GM18505 (cell line): ENCODE measurements around the gene TOGARAM1.

Experiments
- ATAC-seq: cut with Tn5 transposase; IDR thresholded peaks from one replicate; pipeline ENCODE4 v1.9.1; 2021; ENCODE audit not compliant: unreplicated experiment
- POLR2A ChIP-seq: IDR thresholded peaks from 4 replicates; pipeline ENCODE4 v1.6.1; 2011; ENCODE audit warnings: borderline replicate concordance; ENCODE audit not compliant: insufficient read depth, insufficient read length; ENCODE audit errors: extremely low read depth

Gene TOGARAM1

GRCh38 chr14:44981198-44981597 is 19.2 kb downstream of the TOGARAM1 start:
- no peak for TF ChIP-seq POLR2A
- no peak for ATAC-seq

- no peak for TF ChIP-seq POLR2A
- no peak for ATAC-seq
Measured at GRCh38 chr14:44982594-44982993, 20.6 kb downstream of the TOGARAM1 start.

GRCh38 chr14:44988694-44989093 is 26.7 kb downstream of the TOGARAM1 start:
- TF ChIP-seq POLR2A, result no peak
- no peak for ATAC-seq

GRCh38 chr14:44989497-44990440 is 27.8 kb downstream of the TOGARAM1 start:
- no peak for TF ChIP-seq POLR2A
- ATAC-seq, result no peak

- no peak for ATAC-seq
- no peak for TF ChIP-seq POLR2A
Measured at GRCh38 chr14:44990533-44990932, 28.5 kb downstream of the TOGARAM1 start.

GRCh38 chr14:44995196-44995595 is 33.2 kb downstream of the TOGARAM1 start:
- ATAC-seq, result no peak
- no peak for TF ChIP-seq POLR2A

- no peak for ATAC-seq
- no peak for TF ChIP-seq POLR2A
Measured at GRCh38 chr14:44995770-44996294, 33.8 kb downstream of the TOGARAM1 start.

- no peak for ATAC-seq
- TF ChIP-seq POLR2A, result no peak
Measured at GRCh38 chr14:45003924-45004323, 41.9 kb downstream of the TOGARAM1 start.

- TF ChIP-seq POLR2A, result no peak
- no peak for ATAC-seq
Measured at GRCh38 chr14:45015133-45015532, 53.1 kb downstream of the TOGARAM1 start.

- TF ChIP-seq POLR2A, result no peak
- no peak for ATAC-seq
Measured at GRCh38 chr14:45028107-45028626, 66.2 kb downstream of the TOGARAM1 start.

- no peak for ATAC-seq
- TF ChIP-seq POLR2A, result no peak
Measured at GRCh38 chr14:45034730-45035129, 72.7 kb downstream of the TOGARAM1 start.

- TF ChIP-seq POLR2A, result no peak
Measured at GRCh38 chr14:45038256-45038655, 76.3 kb downstream of the TOGARAM1 start.

GRCh38 chr14:45038865-45039264 is 76.9 kb downstream of the TOGARAM1 start:
- ATAC-seq, result no peak
- no peak for TF ChIP-seq POLR2A

More at GRCh38 chr14:45038256-45038655, 76.3 kb downstream of the TOGARAM1 start:
- ATAC-seq, result no peak

GRCh38 chr14:45039390-45039789 is 77.4 kb downstream of the TOGARAM1 start:
- no peak for TF ChIP-seq POLR2A
- ATAC-seq, result no peak
